GM23248 (cell line): ENCODE results near the gene RPS6KA6.

ENCODE experiments used
- EZH2 ChIP-seq: fragments of 200-600 bp; sonication (generic); IDR thresholded peaks from 2 replicates; pipeline ENCODE4 v1.6.1; 2018; ENCODE audit warnings: antibody characterized with exemption, mild to moderate bottlenecking; ENCODE audit not compliant: insufficient read depth, poor library complexity, severe bottlenecking
- EZH2phosphoT487 ChIP-seq: fragments of 200-600 bp; sonication (generic); IDR thresholded peaks from 2 replicates; pipeline ENCODE4 v1.6.1; 2018; ENCODE audit warnings: antibody characterized with exemption, moderate library complexity, mild to moderate bottlenecking, low read depth; ENCODE audit not compliant: insufficient read depth

DNA sequence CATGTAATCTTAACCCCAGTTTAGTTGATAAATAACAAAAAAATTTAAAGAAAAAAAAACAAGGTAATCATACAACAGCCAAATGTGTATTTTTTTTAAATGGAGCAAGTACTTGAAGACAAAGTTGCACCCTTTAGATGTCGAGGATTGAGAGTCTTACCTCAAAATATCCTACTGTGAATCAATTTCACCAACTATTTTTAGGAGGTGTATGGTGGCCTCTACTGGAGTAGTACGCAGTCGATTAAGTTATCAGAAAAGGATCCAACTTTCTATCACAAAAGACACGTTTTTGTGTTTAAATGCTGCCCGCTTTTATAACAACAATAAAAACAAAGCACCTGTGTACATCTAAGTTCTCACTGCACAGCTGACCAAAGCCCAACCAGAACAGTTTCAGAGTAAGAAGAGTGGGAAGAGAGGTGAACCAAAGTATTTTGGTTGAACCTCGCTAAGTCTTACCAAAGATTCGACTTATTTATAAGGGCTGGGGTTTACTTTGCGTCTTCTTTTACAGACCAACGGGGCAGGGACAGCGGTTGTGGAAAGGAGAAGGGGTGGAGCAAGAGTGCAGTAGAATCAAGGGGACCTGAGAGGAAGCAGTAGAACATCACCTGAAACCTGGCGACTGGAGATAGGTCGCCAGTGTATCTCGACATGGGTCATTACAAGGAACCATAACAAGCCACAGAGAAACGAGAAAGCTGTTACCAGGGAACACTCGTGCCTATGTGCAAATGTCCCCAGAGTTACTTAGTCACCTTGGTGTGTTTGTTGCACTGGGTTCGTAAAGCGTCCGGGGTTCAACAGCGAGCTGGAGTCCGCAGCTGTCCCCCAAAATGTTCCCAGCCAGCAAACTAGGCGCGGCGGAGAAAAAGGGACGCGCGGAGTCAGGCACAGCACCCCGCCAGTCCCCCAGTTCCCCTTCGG is 1.1 kb downstream of the RPS6KA6 start:
- no peak for TF ChIP-seq EZH2
- TF ChIP-seq EZH2phosphoT487, result no peak
